ENCODE data around the gene GALNTL6. TPM values are rescaled to one million over a fixed set of nuclear protein-coding genes. Genes with fewer than 3 reads are reported as not detected.

The GALNTL6 gene
- total RNA-seq, 1 experiment from 2014 or later, result not detected

- TF ChIP-seq CTCF (conservative IDR thresholded peaks at IDR 0.05), result no peak
- Histone ChIP-seq H4K20me1 (ENCODE audit: control insufficient read depth, insufficient read depth, insufficient read length) (no peaks in the 10 kb centered on the region), H3K18ac (ENCODE audit: insufficient read length, low read depth, low read length) (no peak overlapping the region), H3K79me2 (ENCODE audit: insufficient read depth, low read length) (no peaks in the 10 kb centered on the region), H3K27me3 (ENCODE audit: insufficient read depth, low read length) (no peaks in the 10 kb centered on the region), H3K27ac (ENCODE audit: insufficient read length, low read depth, low read length) (no peak overlapping the region), H3K23me2 (ENCODE audit: insufficient read length, low read depth, low read length, poor library complexity, severe bottlenecking) (no peaks in the 10 kb centered on the region), H3T11ph (ENCODE audit: low read length) (no peak overlapping the region), H4K91ac (ENCODE audit: insufficient read length, low read depth, low read length) (no peak overlapping the region), H2BK12ac (ENCODE audit: insufficient read length, low read depth, low read length) (no peak overlapping the region), H3K79me1 (ENCODE audit: insufficient read depth, low read depth, low read length, poor library complexity, severe bottlenecking) (no peaks in the 10 kb centered on the region), H3K4me2 (ENCODE audit: insufficient read depth, insufficient read length, low read length) (no peak overlapping the region), H2BK15ac (ENCODE audit: low read depth, low read length) (no peak overlapping the region), H2AK5ac (ENCODE audit: insufficient read length, low read length) (no peak overlapping the region), H2BK5ac (ENCODE audit: insufficient read length, low read length) (no peak overlapping the region), H3K4ac (ENCODE audit: low read depth, low read length) (no peak overlapping the region), H3K14ac (ENCODE audit: insufficient read depth, low read length) (no peak overlapping the region), H2AFZ (ENCODE audit: low read length) (no peak overlapping the region), H4K5ac (ENCODE audit: insufficient read length, low read depth, low read length) (no peak overlapping the region), H3K56ac (ENCODE audit: insufficient read length, low read depth, low read length) (no peak overlapping the region), H2BK20ac (ENCODE audit: low read depth, low read length, poor library complexity, severe bottlenecking) (no peak overlapping the region), H3K9ac (ENCODE audit: extremely low read depth, insufficient read length, low read length) (no peak overlapping the region), H3K4me1 (ENCODE audit: insufficient read depth, low read length) (peaks cover 2% of the 10 kb centered on the region; the same call in 1 of the 2 replicates), H3K9me3 (ENCODE audit: control insufficient read depth, low read depth, low read length) (no peaks in the 10 kb centered on the region), H2BK120ac (ENCODE audit: low read depth, low read length, poor library complexity, severe bottlenecking) (no peak overlapping the region), H3K23ac (ENCODE audit: insufficient read length, low read depth, low read length) (no peak overlapping the region), H4K8ac (replicated peaks; ENCODE audit: insufficient read length, low read depth, low read length) (no peak overlapping the region)
- Mint-ChIP-seq H3K27me3 (ENCODE audit: low read depth) (no peaks in the 10 kb centered on the region), H3K4me1 (peaks cover 17 to 18% of the 10 kb centered on the region in 2 experiments), H3K27ac (no peak overlapping the region), H3K9me3 (no peaks in the 10 kb centered on the region), H3K4me3 (no peak overlapping the region), H3K36me3 (ENCODE audit: insufficient read depth in 1 of 3, low read depth in 3 of 3) (no peaks in the 10 kb centered on the region)
- DNase-seq, result no peak
- WGBS (ENCODE audit: extremely low coverage, insufficient read length, low lambda C conversion rate), result no CpG with 5 or more reads among the region's 2 CpGs
These were observed 835.9 kb downstream of the GALNTL6 start for GRCh38 chr4:172649143-172649542.
